ENCODE results near the gene BNC2.

The BNC2 gene

GRCh38 chr9:16704116-16705110 lies 166.1 kb downstream of the BNC2 start:
- DNase-seq (ENCODE audit: low read depth) = no peak
- no peak overlapping the region for H3K4me3 ChIP-seq (ENCODE audit: low read depth, low read length)
- TF ChIP-seq, protein P1, sequence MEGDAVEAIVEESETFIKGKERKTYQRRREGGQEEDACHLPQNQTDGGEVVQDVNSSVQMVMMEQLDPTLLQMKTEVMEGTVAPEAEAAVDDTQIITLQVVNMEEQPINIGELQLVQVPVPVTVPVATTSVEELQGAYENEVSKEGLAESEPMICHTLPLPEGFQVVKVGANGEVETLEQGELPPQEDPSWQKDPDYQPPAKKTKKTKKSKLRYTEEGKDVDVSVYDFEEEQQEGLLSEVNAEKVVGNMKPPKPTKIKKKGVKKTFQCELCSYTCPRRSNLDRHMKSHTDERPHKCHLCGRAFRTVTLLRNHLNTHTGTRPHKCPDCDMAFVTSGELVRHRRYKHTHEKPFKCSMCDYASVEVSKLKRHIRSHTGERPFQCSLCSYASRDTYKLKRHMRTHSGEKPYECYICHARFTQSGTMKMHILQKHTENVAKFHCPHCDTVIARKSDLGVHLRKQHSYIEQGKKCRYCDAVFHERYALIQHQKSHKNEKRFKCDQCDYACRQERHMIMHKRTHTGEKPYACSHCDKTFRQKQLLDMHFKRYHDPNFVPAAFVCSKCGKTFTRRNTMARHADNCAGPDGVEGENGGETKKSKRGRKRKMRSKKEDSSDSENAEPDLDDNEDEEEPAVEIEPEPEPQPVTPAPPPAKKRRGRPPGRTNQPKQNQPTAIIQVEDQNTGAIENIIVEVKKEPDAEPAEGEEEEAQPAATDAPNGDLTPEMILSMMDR (IDR thresholded peaks at IDR 0.05; ENCODE audit: low read depth, low read length, missing control alignments) = no peak

DNA sequence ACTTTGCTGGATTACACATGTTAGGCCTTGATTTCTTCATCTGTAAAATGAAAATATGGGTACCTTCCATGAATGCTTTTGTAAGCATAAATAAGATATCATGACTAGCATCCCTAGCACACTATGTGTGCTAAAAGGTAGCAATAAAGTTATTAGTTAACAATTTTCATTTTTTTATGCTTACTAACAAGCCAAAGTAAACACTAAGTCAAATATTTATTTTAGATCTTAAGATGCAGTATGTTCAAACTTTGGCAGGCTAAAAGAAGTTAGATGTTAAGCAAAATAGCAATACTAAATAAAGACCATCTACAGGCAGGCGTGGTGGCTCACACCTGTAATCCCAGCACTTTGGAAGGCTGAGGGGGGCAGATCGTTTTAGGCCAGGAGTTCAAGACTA lies 169.1 kb downstream of the BNC2 start:
- TF ChIP-seq, protein P1 (IDR thresholded peaks at IDR 0.05; ENCODE audit: low read depth, low read length, missing control alignments) = no peak
- H3K4me3 ChIP-seq (ENCODE audit: low read depth, low read length) = no peak overlapping the region
- no peak for DNase-seq (ENCODE audit: low read depth)

DNA sequence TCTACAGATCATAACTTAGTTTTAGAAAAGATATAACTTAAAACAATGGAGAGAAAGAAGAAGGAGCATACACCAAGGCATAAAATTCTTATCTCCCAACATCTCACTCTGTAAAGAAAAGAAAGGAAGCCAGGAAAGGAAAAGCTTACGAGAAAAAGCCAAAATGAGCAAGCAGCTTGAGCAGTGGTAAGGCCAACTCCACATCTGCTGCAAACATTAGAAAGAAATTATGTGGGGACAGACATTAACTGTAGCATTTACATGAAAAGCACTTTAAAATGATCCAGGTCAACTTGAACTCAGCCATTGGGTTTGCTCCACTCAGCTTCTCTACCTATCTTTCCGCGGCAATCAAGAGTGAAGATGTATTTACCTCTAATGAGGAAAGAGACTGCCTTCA lies 176.9 kb downstream of the BNC2 start:
- no peak overlapping the region for H3K4me3 ChIP-seq (ENCODE audit: low read depth, low read length)
- TF ChIP-seq, protein P1 (IDR thresholded peaks at IDR 0.05; ENCODE audit: low read depth, low read length, missing control alignments) = no peak
- no peak for DNase-seq (ENCODE audit: low read depth)

GRCh38 chr9:16690628-16691027 lies 179.8 kb downstream of the BNC2 start:
- H3K4me3 ChIP-seq (ENCODE audit: low read depth, low read length) = no peak overlapping the region
- no peak for DNase-seq (ENCODE audit: low read depth)
- TF ChIP-seq, protein P1 (IDR thresholded peaks at IDR 0.05; ENCODE audit: low read depth, low read length, missing control alignments) = no peak

DNA sequence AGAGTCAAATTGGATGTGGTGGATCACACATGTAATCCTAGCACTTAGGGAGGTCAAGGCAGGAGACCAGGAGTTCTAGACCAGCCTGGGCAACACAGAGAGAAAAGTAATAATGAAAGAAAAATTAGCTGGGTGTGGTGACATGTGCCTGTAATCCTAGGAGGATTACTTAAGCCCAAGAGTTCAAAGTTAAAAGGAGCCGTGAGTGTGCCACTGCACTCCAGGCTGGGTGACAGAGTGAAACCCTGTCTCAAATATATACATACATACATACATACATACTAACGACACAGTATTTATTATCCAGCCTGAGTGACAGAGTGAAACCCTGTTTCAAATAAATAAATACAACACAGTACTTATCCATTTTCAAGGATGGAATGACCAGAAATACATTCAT lies 180.3 kb downstream of the BNC2 start:
- TF ChIP-seq, protein P1 (IDR thresholded peaks at IDR 0.05; ENCODE audit: low read depth, low read length, missing control alignments) = no peak
- H3K4me3 ChIP-seq (ENCODE audit: low read depth, low read length) = no peak overlapping the region
- DNase-seq (ENCODE audit: low read depth) = no peak

- H3K4me3 ChIP-seq (ENCODE audit: low read depth, low read length) = no peak overlapping the region
- no peak for DNase-seq (ENCODE audit: low read depth)
- TF ChIP-seq, protein P1 (IDR thresholded peaks at IDR 0.05; ENCODE audit: low read depth, low read length, missing control alignments) = no peak
These were observed 181.0 kb downstream of the BNC2 start for GRCh38 chr9:16689351-16689938.
